ENCODE results near the gene RGL2. TPM values are rescaled to one million over a fixed set of nuclear protein-coding genes. Genes with fewer than 3 reads are reported as not detected.

Gene RGL2
- total and polyA plus RNA-seq, 2 of the 13 experiments (the other 11 are each of a cell fraction or from before 2014, with no cell fraction given): 22.9 to 47.4 TPM

DNA sequence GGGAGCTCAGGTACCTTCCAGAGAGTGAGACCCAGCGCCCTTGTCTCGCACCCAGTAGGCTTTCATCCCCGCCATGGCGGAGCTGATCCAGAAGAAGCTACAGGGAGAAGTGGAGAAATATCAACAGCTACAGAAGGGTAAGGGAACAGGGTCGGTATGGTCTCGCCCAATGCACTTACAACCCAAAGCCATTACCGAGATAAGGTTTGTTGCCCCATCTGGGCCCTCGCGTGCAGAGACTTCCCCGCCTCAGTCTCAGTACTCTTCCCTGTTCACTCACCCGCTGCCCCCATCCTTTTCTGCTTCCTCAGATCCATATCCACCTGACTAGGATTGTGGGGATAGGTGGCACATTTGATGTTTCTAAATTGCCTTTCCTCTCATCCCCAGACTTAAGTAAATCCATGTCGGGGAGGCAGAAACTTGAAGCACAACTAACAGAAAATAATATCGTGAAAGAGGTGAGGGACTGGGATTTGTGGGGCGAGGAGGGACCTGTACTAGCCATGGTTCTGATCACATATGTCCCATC is 8.9 kb downstream of the RGL2 start (continued):
- TF ChIP-seq, protein P1, sequence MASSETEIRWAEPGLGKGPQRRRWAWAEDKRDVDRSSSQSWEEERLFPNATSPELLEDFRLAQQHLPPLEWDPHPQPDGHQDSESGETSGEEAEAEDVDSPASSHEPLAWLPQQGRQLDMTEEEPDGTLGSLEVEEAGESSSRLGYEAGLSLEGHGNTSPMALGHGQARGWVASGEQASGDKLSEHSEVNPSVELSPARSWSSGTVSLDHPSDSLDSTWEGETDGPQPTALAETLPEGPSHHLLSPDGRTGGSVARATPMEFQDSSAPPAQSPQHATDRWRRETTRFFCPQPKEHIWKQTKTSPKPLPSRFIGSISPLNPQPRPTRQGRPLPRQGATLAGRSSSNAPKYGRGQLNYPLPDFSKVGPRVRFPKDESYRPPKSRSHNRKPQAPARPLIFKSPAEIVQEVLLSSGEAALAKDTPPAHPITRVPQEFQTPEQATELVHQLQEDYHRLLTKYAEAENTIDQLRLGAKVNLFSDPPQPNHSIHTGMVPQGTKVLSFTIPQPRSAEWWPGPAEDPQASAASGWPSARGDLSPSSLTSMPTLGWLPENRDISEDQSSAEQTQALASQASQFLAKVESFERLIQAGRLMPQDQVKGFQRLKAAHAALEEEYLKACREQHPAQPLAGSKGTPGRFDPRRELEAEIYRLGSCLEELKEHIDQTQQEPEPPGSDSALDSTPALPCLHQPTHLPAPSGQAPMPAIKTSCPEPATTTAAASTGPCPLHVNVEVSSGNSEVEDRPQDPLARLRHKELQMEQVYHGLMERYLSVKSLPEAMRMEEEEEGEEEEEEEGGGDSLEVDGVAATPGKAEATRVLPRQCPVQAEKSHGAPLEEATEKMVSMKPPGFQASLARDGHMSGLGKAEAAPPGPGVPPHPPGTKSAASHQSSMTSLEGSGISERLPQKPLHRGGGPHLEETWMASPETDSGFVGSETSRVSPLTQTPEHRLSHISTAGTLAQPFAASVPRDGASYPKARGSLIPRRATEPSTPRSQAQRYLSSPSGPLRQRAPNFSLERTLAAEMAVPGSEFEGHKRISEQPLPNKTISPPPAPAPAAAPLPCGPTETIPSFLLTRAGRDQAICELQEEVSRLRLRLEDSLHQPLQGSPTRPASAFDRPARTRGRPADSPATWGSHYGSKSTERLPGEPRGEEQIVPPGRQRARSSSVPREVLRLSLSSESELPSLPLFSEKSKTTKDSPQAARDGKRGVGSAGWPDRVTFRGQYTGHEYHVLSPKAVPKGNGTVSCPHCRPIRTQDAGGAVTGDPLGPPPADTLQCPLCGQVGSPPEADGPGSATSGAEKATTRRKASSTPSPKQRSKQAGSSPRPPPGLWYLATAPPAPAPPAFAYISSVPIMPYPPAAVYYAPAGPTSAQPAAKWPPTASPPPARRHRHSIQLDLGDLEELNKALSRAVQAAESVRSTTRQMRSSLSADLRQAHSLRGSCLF (CRISPR knock-in tag; IDR thresholded peaks at IDR 0.05; ENCODE audit: borderline replicate concordance): no peak
- TF ChIP-seq, protein P2, sequence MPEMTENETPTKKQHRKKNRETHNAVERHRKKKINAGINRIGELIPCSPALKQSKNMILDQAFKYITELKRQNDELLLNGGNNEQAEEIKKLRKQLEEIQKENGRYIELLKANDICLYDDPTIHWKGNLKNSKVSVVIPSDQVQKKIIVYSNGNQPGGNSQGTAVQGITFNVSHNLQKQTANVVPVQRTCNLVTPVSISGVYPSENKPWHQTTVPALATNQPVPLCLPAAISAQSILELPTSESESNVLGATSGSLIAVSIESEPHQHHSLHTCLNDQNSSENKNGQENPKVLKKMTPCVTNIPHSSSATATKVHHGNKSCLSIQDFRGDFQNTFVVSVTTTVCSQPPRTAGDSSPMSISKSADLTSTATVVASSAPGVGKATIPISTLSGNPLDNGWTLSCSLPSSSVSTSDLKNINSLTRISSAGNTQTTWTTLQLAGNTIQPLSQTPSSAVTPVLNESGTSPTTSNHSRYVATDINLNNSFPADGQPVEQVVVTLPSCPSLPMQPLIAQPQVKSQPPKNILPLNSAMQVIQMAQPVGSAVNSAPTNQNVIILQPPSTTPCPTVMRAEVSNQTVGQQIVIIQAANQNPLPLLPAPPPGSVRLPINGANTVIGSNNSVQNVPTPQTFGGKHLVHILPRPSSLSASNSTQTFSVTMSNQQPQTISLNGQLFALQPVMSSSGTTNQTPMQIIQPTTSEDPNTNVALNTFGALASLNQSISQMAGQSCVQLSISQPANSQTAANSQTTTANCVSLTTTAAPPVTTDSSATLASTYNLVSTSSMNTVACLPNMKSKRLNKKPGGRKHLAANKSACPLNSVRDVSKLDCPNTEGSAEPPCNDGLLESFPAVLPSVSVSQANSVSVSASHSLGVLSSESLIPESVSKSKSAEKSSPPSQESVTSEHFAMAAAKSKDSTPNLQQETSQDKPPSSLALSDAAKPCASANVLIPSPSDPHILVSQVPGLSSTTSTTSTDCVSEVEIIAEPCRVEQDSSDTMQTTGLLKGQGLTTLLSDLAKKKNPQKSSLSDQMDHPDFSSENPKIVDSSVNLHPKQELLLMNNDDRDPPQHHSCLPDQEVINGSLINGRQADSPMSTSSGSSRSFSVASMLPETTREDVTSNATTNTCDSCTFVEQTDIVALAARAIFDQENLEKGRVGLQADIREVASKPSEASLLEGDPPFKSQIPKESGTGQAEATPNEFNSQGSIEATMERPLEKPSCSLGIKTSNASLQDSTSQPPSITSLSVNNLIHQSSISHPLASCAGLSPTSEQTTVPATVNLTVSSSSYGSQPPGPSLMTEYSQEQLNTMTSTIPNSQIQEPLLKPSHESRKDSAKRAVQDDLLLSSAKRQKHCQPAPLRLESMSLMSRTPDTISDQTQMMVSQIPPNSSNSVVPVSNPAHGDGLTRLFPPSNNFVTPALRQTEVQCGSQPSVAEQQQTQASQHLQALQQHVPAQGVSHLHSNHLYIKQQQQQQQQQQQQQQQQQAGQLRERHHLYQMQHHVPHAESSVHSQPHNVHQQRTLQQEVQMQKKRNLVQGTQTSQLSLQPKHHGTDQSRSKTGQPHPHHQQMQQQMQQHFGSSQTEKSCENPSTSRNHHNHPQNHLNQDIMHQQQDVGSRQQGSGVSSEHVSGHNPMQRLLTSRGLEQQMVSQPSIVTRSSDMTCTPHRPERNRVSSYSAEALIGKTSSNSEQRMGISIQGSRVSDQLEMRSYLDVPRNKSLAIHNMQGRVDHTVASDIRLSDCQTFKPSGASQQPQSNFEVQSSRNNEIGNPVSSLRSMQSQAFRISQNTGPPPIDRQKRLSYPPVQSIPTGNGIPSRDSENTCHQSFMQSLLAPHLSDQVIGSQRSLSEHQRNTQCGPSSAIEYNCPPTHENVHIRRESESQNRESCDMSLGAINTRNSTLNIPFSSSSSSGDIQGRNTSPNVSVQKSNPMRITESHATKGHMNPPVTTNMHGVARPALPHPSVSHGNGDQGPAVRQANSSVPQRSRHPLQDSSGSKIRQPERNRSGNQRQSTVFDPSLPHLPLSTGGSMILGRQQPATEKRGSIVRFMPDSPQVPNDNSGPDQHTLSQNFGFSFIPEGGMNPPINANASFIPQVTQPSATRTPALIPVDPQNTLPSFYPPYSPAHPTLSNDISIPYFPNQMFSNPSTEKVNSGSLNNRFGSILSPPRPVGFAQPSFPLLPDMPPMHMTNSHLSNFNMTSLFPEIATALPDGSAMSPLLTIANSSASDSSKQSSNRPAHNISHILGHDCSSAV (CRISPR knock-in tag; IDR thresholded peaks at IDR 0.05; ENCODE audit: borderline replicate concordance): no peak
- TF ChIP-seq MXD3 (CRISPR knock-in tag; IDR thresholded peaks at IDR 0.05) (no peak), ZNF562 (CRISPR knock-in tag; IDR thresholded peaks at IDR 0.05; ENCODE audit: borderline replicate concordance) (no peak), ZNF770 (CRISPR knock-in tag; IDR thresholded peaks at IDR 0.05) (no peak), RBFOX2 (IDR thresholded peaks at IDR 0.05; ENCODE audit: low read depth, low read length) (no peak; the same call in 1 of the 2 replicates), KDM4B (CRISPR knock-in tag; IDR thresholded peaks at IDR 0.05) (no peak), BRD4 (CRISPR knock-in tag; IDR thresholded peaks at IDR 0.05) (0 out of 2 replicates have a peak, but pooled peaks have one; percentile 42)
- TF ChIP-seq, protein P3, sequence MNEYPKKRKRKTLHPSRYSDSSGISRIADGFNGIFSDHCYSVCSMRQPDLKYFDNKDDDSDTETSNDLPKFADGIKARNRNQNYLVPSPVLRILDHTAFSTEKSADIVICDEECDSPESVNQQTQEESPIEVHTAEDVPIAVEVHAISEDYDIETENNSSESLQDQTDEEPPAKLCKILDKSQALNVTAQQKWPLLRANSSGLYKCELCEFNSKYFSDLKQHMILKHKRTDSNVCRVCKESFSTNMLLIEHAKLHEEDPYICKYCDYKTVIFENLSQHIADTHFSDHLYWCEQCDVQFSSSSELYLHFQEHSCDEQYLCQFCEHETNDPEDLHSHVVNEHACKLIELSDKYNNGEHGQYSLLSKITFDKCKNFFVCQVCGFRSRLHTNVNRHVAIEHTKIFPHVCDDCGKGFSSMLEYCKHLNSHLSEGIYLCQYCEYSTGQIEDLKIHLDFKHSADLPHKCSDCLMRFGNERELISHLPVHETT (CRISPR knock-in tag; conservative IDR thresholded peaks at IDR 0.05): no peak

Data from HepG2 (cell line).